HG03565 (cell line): ENCODE measurements around the gene ATXN1.
A peak's percentile ranks its signal among the peaks of the same experiment; 100 is the strongest.

Experiments
- ATAC-seq: cut with Tn5 transposase; IDR thresholded peaks from one replicate; pipeline ENCODE4 v1.9.1; 2021; ENCODE audit warnings: mild to moderate bottlenecking, moderate library complexity; ENCODE audit not compliant: unreplicated experiment

ATXN1 gene

GRCh38 chr6:16375843-16376242, 385.4 kb downstream of the ATXN1 start:
- ATAC-seq: no peak

- no peak for ATAC-seq
These were observed 386.1 kb downstream of the ATXN1 start for GRCh38 chr6:16375206-16375605.

GRCh38 chr6:16374461-16375200, 386.6 kb downstream of the ATXN1 start:
- ATAC-seq: peak; percentile 66

- no peak for ATAC-seq
These were observed 387.2 kb downstream of the ATXN1 start for GRCh38 chr6:16374016-16374415.

- ATAC-seq: no peak
These were observed 389.1 kb downstream of the ATXN1 start for GRCh38 chr6:16372029-16372776.

- no peak for ATAC-seq
These were observed 389.9 kb downstream of the ATXN1 start for GRCh38 chr6:16371401-16371800.

- ATAC-seq: no peak
These were observed 390.3 kb downstream of the ATXN1 start for GRCh38 chr6:16370943-16371342.

- no peak for ATAC-seq
These were observed 391.3 kb downstream of the ATXN1 start for GRCh38 chr6:16369989-16370388.

- ATAC-seq: no peak
These were observed 392.0 kb downstream of the ATXN1 start for GRCh38 chr6:16369140-16369745.

GRCh38 chr6:16367571-16367970, 393.7 kb downstream of the ATXN1 start:
- ATAC-seq: no peak

GRCh38 chr6:16363749-16364148, 397.5 kb downstream of the ATXN1 start:
- ATAC-seq: no peak

- no peak for ATAC-seq
These were observed 398.3 kb downstream of the ATXN1 start for GRCh38 chr6:16362819-16363589.

- no peak for ATAC-seq
These were observed 399.0 kb downstream of the ATXN1 start for GRCh38 chr6:16362296-16362695.

- ATAC-seq: no peak
These were observed 399.4 kb downstream of the ATXN1 start for GRCh38 chr6:16361861-16362260.

- no peak for ATAC-seq
These were observed 400.1 kb downstream of the ATXN1 start for GRCh38 chr6:16361121-16361520.

- no peak for ATAC-seq
These were observed 400.9 kb downstream of the ATXN1 start for GRCh38 chr6:16360365-16360764.

- no peak for ATAC-seq
These were observed 401.7 kb downstream of the ATXN1 start for GRCh38 chr6:16359563-16359962.

GRCh38 chr6:16358531-16359138, 402.6 kb downstream of the ATXN1 start:
- no peak for ATAC-seq

GRCh38 chr6:16355699-16356446, 405.4 kb downstream of the ATXN1 start:
- ATAC-seq: no peak

GRCh38 chr6:16355238-16355637, 406.0 kb downstream of the ATXN1 start:
- ATAC-seq: no peak
